A673 (cell line): ENCODE data around the gene MEN1.

Experiments used
- EZH2 ChIP-seq: fragments of 200-600 bp; sonication (generic); IDR thresholded peaks from 2 replicates; pipeline ENCODE4 v1.6.1; 2017; ENCODE audit warnings: borderline replicate concordance, low read depth, mild to moderate bottlenecking, mixed read lengths, antibody characterized with exemption, low read length; ENCODE audit not compliant: poor library complexity, severe bottlenecking
- TF ChIP-seq, protein P1 (sequence below): fragments of 300-800, 200-600 bp; sonication (generic); conservative IDR thresholded peaks from 2 replicates; pipeline ENCODE4 v1.5.1; 2017; ENCODE audit warnings: low read depth, mild to moderate bottlenecking, antibody characterized with exemption, low read length, moderate library complexity, mixed read lengths

DNA sequence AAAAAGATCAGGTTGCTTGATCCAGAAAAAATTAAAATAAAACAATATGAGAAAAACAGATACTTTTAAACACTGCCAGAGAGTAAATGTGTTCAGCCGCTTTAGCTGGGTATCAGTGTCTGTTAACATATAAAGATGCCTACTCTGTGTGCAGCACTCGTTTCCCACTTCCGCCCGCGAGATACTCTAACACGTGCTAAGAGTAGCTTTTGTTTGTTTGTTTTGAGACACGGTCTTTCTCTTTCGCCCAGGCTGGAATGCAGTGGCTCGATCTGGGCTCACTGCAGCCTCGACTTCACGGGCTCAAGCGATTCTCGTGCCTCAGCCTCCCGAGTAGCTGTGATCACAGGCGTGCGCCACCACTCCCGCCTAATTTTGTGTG is 531 bp upstream of the MEN1 start:
- no peak for TF ChIP-seq EZH2
- TF ChIP-seq, protein P1, sequence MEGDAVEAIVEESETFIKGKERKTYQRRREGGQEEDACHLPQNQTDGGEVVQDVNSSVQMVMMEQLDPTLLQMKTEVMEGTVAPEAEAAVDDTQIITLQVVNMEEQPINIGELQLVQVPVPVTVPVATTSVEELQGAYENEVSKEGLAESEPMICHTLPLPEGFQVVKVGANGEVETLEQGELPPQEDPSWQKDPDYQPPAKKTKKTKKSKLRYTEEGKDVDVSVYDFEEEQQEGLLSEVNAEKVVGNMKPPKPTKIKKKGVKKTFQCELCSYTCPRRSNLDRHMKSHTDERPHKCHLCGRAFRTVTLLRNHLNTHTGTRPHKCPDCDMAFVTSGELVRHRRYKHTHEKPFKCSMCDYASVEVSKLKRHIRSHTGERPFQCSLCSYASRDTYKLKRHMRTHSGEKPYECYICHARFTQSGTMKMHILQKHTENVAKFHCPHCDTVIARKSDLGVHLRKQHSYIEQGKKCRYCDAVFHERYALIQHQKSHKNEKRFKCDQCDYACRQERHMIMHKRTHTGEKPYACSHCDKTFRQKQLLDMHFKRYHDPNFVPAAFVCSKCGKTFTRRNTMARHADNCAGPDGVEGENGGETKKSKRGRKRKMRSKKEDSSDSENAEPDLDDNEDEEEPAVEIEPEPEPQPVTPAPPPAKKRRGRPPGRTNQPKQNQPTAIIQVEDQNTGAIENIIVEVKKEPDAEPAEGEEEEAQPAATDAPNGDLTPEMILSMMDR: no peak
